HL-60/S4 treated with retinoic acid at 250 ng/mL for 4 days and 3 days (cell line): ENCODE results near the gene ACTL9.

Experiments
- in situ Hi-C: fragments of 300-500 bp; cut with MboI; formaldehyde crosslinking; loops from 2 replicates; pipeline ENCODE4 v1.7.0; 2022; ENCODE audit warnings: low sequenced_read_pairs

Gene ACTL9

GRCh38 chr19:8688930-8689329, 9.7 kb downstream of the ACTL9 start:
- in situ Hi-C loops, result no loop called here

GRCh38 chr19:8686549-8686948, 12.0 kb downstream of the ACTL9 start:
- in situ Hi-C loops, result no loop called here

- in situ Hi-C loops, result no loop called here
Measured at GRCh38 chr19:8684001-8684902, 14.3 kb downstream of the ACTL9 start.

- in situ Hi-C loops, result no loop called here
Measured at GRCh38 chr19:8682931-8683330, 15.7 kb downstream of the ACTL9 start.

- in situ Hi-C loops, result no loop called here
Measured at GRCh38 chr19:8682472-8682871, 16.1 kb downstream of the ACTL9 start.

GRCh38 chr19:8681345-8682029, 17.1 kb downstream of the ACTL9 start:
- in situ Hi-C loops, result no loop called here

GRCh38 chr19:8680676-8681344, 17.8 kb downstream of the ACTL9 start:
- in situ Hi-C loops, result no loop called here

GRCh38 chr19:8678244-8678807, 20.3 kb downstream of the ACTL9 start:
- in situ Hi-C loops, result no loop called here

GRCh38 chr19:8675066-8675465, 23.5 kb downstream of the ACTL9 start:
- in situ Hi-C loops, result no loop called here

GRCh38 chr19:8673276-8673891, 25.2 kb downstream of the ACTL9 start:
- in situ Hi-C loops, result no loop called here

GRCh38 chr19:8666814-8667405, 31.7 kb downstream of the ACTL9 start:
- in situ Hi-C loops, result no loop called here

GRCh38 chr19:8665468-8666213, 33.0 kb downstream of the ACTL9 start:
- in situ Hi-C loops, result no loop called here

- in situ Hi-C loops, result no loop called here
Measured at GRCh38 chr19:8664671-8665057, 33.9 kb downstream of the ACTL9 start.

- in situ Hi-C loops, result no loop called here
Measured at GRCh38 chr19:8663920-8664670, 34.5 kb downstream of the ACTL9 start.

- in situ Hi-C loops, result no loop called here
Measured at GRCh38 chr19:8662263-8662662, 36.3 kb downstream of the ACTL9 start.

- in situ Hi-C loops, result no loop called here
Measured at GRCh38 chr19:8659905-8660304, 38.7 kb downstream of the ACTL9 start.

- in situ Hi-C loops, result no loop called here
Measured at GRCh38 chr19:8657869-8658268, 40.7 kb downstream of the ACTL9 start.

- in situ Hi-C loops, result no loop called here
Measured at GRCh38 chr19:8655340-8655709, 43.3 kb downstream of the ACTL9 start.
